GOT3 (cell line): ENCODE results near the gene ABL1.

ENCODE experiments used
- DNase-seq: peaks from one replicate; lab custom pipeline; 2025; ENCODE audit warnings: mixed read lengths; lab: John Stamatoyannopoulos, UW

ABL1 gene

DNA sequence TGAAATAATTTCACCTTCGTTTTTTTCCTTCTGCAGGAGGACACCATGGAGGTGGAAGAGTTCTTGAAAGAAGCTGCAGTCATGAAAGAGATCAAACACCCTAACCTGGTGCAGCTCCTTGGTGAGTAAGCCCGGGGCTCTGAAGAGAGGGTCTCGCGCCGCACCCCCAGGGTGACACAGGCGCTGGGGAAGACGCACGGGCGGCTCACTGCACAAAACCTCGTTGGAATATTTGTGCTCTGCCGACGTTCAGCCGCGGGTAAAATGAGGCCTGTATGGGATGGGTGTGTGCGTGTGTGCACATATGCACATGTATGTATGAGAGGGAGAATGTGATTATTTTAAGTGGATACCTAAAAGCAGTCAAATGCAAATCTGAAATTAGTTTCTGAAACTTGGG is 37.0 kb downstream of the ABL1 start:
- DNase-seq: no peak

DNA sequence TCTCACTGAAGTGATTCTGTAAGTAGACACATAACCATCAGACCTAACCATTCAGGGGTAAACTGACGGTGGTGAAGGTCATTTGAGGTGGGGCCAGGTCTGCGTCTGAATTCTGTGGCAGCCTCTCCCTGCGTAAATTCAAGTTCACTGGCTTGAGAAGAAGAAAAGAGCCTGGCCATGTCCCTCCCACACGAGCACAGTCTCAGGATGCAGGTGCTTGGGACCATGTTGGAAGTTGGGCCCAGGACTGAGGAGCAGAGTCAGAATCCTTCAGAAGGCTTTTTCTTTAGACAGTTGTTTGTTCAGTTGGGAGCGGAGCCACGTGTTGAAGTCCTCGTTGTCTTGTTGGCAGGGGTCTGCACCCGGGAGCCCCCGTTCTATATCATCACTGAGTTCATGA is 37.5 kb downstream of the ABL1 start:
- no peak for DNase-seq

DNA sequence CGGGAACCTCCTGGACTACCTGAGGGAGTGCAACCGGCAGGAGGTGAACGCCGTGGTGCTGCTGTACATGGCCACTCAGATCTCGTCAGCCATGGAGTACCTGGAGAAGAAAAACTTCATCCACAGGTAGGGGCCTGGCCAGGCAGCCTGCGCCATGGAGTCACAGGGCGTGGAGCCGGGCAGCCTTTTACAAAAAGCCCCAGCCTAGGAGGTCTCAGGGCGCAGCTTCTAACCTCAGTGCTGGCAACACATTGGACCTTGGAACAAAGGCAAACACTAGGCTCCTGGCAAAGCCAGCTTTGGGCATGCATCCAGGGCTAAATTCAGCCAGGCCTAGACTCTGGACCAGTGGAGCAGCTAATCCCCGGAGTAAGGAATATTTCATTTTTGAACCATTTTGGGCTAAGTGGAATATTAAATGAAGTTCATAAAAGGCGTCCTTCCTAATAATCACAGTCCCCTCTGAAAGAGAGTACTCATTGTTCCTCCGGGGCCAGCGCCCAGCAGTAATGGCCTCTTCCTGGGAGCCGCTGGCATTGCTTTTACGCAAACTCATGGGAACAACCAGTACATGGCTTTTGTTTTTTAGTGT is 38.0 kb downstream of the ABL1 start:
- DNase-seq: no peak

DNA sequence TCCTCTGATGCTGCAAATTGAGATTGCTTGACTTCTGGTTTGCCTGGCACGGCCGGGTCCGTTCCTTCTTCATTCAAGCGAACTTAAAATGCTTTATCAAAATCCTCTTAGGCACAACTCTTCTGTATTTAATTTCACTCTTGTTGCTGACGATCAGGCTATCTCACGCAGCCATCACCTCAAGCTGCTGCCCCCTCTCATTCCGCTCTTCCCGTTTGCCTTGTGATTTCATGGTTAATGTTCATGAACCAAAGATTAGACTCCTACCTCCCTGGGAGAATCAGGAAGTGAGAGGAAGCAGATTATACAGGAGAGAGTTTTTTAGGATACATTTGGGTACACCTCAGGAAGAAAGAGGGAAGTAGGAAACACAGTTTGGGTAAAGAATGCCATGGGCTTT is 38.9 kb downstream of the ABL1 start:
- no peak for DNase-seq

DNA sequence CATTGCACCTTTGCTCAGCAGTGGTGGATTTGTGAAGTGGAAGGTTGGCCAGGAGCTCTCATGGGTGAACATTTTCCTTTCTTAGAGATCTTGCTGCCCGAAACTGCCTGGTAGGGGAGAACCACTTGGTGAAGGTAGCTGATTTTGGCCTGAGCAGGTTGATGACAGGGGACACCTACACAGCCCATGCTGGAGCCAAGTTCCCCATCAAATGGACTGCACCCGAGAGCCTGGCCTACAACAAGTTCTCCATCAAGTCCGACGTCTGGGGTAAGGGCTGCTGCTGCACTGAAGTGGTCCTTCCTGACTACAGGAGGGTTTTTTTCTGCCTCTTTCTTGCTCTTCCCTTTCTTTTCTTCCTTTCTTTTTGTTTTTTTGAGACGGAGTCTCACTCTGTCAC is 39.7 kb downstream of the ABL1 start:
- no peak for DNase-seq

DNA sequence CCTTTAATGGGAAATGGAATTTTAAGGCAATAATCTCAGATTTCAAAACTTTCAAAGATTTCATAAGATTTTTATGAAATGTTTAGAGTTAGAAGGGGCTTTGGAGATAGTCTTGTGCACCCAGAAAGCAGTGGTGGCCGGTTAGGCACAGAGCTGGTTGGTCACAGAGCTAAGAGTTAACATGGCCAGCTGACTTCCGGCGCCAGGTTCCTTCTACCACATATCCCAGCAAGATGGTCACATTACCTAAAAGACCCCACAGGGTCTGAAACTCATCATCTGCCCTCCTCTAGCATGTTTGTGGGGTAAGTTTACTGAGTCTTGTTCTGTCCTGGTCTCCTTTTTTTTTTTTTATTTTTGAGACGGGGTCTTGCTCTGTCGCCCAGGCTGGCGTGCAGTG is 42.2 kb downstream of the ABL1 start:
- no peak for DNase-seq

DNA sequence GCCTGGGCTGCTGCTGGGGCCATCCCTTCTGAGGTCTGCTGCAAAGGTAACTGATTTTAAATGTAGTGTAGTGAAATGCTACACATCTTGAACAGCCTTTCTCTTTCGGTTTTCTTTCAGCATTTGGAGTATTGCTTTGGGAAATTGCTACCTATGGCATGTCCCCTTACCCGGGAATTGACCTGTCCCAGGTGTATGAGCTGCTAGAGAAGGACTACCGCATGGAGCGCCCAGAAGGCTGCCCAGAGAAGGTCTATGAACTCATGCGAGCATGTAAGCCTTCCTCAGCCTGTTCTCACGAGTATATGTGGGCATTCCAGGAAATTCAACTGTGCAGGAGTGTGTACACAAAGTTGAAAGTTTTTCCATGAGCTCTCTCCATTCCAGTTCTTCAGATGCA is 43.2 kb downstream of the ABL1 start:
- no peak for DNase-seq

DNA sequence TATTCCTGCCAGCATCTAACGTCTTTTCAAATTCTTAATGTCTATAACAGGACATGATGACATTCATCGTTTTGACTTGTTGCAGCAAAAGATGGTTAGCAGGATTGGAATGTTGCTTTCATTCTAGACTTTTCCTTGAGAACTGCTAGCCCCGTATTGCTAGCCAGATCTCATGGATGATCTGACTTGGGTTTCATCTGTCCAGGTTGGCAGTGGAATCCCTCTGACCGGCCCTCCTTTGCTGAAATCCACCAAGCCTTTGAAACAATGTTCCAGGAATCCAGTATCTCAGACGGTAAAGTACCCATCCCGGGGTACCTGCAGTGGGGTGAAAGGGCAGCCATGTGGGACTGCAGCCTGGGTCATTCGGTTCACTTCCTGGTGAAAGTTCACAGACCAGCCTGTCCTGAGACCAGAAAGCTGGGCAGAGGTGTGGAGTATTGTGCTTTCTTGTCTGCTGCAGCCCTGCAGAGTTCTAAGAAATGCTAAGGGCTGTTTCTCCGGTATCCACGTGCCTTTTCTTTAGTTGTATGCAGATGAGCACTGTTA is 44.9 kb downstream of the ABL1 start:
- no peak for DNase-seq

DNA sequence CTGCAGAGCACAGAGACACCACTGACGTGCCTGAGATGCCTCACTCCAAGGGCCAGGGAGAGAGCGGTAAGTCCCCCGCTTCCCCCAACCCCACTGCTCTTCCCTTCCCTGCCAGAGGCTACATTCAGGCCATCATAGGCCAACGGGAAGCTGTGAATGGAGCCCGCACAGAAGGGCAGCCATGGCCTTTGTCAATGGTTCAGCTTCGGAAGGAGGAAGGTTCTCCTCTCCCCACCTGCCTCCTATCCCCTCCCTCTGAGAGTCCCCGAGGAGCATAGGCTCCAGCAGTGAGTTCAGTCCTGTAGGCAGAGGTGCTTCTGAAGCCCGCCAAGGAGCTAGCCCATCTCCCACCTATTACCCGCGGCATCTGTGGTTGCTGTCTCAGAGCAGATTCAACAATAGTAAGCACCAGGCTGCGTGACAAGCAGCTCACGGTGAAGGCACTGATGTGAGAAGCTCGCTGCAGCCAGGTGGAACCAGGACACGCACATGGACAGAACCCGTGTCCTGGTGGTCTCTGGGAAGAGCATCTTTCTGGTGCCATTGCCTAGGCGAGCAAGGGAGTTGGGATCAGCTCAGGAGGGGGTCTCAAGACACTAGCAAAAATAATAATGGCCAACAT is 45.7 kb downstream of the ABL1 start:
- no peak for DNase-seq

DNA sequence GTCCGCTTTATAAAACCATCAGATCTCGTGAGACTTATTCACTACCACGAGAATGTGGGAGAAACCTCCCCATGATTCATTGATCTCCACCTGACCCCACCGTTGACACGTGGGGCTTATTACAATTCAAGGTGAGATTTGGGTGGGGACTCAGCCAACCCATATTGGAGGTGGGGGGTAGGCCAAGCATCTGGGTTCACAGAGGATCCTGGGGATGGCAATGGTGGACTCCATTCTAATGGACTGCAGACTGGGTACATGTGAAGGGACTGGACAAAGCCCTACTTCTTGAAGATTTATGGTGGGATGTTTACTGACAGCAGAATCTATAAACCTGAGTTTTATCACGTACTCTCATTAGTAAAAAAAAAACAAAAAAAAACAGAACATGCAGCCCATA is 46.5 kb downstream of the ABL1 start:
- DNase-seq: no peak

DNA sequence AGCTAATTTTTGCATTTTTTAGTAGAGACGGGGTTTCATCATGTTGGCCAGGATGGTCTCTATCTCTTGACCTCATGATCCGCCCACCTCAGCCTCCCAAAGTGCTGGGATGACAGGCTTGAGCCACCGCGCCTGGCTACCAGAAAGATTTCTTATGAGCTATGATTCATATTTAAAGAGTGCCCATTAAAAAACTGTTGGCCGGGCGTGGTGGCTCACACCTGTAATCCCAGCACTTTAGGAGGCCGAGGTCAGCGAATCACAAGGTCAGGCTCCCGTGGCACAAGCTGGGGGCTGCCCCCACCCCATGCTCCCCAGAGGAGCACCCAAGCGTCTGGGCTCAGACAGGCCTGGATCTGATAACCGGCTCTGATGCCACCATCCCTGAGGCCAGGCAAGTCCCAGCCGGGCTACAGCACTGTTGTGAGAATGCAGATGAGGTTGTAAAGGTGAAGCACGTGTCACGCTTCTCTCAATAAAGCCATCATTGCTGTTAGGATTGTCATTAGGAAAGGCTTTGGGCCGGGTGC is 47.7 kb downstream of the ABL1 start:
- no peak for DNase-seq

DNA sequence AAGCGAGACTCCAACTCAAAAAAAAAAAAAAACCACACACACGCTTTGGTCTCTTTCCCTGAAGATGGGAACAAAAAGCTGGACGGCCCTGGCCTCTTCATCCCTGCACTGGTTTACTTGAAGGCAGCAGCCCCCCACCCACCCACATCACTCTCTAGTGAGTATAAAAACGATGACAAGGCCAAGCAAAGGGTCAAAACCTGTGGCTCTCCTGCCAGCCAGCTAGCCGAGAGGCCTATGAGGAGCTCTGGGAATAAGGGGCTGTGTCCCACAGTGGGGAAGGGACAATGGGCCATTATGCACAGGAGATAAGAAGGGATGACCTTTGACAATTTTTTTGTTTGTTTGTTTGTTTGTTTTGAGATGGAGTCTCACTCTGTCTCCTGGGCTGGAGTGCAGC is 48.4 kb downstream of the ABL1 start:
- no peak for DNase-seq

DNA sequence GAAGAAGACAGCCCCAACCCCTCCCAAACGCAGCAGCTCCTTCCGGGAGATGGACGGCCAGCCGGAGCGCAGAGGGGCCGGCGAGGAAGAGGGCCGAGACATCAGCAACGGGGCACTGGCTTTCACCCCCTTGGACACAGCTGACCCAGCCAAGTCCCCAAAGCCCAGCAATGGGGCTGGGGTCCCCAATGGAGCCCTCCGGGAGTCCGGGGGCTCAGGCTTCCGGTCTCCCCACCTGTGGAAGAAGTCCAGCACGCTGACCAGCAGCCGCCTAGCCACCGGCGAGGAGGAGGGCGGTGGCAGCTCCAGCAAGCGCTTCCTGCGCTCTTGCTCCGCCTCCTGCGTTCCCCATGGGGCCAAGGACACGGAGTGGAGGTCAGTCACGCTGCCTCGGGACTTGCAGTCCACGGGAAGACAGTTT is 49.1 kb downstream of the ABL1 start:
- no peak for DNase-seq

DNA sequence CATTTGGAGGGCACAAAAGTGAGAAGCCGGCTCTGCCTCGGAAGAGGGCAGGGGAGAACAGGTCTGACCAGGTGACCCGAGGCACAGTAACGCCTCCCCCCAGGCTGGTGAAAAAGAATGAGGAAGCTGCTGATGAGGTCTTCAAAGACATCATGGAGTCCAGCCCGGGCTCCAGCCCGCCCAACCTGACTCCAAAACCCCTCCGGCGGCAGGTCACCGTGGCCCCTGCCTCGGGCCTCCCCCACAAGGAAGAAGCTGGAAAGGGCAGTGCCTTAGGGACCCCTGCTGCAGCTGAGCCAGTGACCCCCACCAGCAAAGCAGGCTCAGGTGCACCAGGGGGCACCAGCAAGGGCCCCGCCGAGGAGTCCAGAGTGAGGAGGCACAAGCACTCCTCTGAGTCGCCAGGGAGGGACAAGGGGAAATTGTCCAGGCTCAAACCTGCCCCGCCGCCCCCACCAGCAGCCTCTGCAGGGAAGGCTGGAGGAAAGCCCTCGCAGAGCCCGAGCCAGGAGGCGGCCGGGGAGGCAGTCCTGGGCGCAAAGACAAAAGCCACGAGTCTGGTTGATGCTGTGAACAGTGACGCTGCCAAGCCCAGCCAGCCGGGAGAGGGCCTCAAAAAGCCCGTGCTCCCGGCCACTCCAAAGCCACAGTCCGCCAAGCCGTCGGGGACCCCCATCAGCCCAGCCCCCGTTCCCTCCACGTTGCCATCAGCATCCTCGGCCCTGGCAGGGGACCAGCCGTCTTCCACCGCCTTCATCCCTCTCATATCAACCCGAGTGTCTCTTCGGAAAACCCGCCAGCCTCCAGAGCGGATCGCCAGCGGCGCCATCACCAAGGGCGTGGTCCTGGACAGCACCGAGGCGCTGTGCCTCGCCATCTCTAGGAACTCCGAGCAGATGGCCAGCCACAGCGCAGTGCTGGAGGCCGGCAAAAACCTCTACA is 49.8 kb downstream of the ABL1 start:
- DNase-seq: no peak

DNA sequence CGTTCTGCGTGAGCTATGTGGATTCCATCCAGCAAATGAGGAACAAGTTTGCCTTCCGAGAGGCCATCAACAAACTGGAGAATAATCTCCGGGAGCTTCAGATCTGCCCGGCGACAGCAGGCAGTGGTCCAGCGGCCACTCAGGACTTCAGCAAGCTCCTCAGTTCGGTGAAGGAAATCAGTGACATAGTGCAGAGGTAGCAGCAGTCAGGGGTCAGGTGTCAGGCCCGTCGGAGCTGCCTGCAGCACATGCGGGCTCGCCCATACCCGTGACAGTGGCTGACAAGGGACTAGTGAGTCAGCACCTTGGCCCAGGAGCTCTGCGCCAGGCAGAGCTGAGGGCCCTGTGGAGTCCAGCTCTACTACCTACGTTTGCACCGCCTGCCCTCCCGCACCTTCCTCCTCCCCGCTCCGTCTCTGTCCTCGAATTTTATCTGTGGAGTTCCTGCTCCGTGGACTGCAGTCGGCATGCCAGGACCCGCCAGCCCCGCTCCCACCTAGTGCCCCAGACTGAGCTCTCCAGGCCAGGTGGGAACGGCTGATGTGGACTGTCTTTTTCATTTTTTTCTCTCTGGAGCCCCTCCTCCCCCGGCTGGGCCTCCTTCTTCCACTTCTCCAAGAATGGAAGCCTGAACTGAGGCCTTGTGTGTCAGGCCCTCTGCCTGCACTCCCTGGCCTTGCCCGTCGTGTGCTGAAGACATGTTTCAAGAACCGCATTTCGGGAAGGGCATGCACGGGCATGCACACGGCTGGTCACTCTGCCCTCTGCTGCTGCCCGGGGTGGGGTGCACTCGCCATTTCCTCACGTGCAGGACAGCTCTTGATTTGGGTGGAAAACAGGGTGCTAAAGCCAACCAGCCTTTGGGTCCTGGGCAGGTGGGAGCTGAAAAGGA is 50.7 kb downstream of the ABL1 start:
- no peak for DNase-seq

DNA sequence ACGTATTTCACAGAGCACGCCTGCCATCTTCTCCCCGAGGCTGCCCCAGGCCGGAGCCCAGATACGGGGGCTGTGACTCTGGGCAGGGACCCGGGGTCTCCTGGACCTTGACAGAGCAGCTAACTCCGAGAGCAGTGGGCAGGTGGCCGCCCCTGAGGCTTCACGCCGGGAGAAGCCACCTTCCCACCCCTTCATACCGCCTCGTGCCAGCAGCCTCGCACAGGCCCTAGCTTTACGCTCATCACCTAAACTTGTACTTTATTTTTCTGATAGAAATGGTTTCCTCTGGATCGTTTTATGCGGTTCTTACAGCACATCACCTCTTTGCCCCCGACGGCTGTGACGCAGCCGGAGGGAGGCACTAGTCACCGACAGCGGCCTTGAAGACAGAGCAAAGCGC is 51.9 kb downstream of the ABL1 start:
- DNase-seq: no peak

DNA sequence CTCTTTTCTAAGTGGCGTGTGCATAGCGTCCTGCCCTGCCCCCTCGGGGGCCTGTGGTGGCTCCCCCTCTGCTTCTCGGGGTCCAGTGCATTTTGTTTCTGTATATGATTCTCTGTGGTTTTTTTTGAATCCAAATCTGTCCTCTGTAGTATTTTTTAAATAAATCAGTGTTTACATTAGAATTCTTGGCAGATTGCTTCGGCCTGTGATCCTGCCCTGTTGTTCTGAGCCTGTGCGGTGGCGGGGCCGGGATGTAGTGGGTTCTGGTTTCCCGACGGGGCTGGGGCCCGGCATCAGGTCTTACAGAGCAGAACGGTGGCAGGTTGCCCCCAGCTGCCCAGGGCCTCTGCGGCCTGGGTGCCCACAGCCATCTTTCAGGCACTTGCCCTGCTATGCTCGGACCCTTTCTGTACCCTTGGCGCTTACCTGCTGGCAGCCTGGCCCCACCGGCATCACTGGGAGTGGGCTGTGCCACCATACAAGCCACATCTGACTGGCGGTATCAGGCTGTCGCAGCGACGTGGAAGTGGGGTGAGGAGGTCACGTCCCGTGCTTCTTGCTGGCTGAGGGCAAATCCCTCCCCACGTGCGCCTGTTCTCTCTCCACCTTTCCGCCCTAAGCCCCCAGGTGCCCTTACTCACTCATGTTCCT is 52.6 kb downstream of the ABL1 start:
- no peak for DNase-seq

DNA sequence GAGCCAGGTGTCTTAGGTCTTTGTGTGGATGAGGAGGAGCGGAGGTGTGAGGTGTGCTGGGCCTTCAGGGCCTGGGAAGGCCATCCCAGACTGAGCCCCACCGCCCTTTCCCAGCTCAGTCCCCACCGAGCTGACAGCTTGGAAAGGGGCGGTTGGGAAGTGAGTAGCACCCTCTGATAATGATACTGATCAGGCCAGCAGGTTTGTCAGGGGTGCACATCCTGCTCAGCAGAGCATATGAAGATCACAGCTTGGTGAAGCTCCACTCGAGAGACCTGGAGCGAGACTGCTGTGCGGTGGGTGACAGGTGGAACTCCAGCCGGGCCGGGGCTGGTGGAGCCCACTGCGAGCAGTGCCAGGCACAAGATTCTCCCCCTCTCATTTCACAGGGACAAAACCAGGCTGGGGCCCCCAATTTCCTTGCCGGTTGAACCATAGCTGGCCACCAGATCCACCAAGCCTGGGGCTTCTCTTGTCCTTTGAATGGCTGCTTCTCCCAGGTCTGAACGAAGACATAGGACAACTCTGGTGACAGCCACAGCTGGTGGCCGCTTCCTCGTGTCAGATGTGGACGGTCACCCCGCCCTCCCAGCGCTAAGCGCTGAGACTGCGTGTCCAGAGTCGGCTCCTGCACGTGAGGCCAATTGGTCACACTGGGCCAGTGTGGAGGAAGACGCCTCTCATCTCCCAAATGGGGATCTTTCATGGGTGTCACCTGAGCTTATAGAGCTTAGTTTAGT is 53.3 kb downstream of the ABL1 start:
- DNase-seq: no peak

DNA sequence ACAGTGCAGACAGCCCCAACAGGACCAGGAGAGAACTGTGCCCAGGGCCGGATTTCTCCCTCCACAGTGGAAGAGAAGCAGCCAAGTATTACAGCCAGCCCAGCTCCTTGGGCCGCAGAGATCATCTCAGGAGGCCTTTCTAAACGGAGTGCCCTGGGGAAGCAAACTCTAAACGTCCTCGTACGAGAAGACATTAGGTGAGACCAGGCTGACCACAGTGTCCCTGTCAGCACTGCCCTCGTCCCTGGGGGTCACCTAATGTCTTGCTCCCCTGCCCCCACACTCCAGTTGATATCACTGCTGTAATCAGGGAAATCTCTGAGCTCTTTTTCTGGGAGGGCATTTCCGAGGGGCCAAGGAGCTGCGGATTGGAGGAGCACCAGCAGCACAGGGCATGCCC is 55.1 kb downstream of the ABL1 start:
- DNase-seq: no peak
